Right lobe of liver (tissue), 4 donors: ENCODE measurements around the gene KIF6.

Experiments used
- POLR2A ChIP-seq: fragments of 450-650 bp; IDR thresholded peaks from one replicate; pipeline ENCODE4 v1.6.1; 2017; ENCODE audit warnings: antibody characterized with exemption, mild to moderate bottlenecking
- TF ChIP-seq, protein P1 (sequence below), 4 donors: fragments of 200-600 bp in 3 of 4; fragments of 450-650 bp in 1 of 4; IDR thresholded peaks; one replicate each; pipeline versions ENCODE4 v1.5.1 to v1.8.0; 2016 to 2022; ENCODE audit warnings: antibody characterized with exemption in 4 of 4, mild to moderate bottlenecking in 2 of 4
- donor health status: DM: no; HTN: no; CAD: no.
- donor health status: DM: no; HTN: no; CAD: no.
- donor health status: DM: no; HTN: yes; CAD: no.

DNA sequence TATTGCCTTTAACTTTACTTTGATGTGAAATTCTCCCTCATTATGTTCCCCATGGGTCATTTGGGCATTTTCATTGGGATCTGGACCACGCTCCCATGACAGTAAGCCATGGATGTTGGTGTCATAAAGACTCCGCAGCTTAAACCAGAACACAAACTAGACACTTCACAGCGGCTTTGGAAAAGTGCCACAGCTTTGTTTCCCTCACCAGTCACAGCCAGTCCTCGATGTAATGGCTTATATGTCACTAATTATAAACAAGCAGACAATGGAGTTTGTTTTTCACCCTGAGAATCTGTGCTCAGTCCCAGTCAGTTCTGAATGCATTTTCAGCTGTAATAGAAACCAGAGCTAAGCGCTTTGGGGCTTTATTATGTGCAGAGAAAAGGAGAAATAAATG, 43.8 kb upstream of the KIF6 start:
- no peak for TF ChIP-seq POLR2A
- TF ChIP-seq, protein P1, sequence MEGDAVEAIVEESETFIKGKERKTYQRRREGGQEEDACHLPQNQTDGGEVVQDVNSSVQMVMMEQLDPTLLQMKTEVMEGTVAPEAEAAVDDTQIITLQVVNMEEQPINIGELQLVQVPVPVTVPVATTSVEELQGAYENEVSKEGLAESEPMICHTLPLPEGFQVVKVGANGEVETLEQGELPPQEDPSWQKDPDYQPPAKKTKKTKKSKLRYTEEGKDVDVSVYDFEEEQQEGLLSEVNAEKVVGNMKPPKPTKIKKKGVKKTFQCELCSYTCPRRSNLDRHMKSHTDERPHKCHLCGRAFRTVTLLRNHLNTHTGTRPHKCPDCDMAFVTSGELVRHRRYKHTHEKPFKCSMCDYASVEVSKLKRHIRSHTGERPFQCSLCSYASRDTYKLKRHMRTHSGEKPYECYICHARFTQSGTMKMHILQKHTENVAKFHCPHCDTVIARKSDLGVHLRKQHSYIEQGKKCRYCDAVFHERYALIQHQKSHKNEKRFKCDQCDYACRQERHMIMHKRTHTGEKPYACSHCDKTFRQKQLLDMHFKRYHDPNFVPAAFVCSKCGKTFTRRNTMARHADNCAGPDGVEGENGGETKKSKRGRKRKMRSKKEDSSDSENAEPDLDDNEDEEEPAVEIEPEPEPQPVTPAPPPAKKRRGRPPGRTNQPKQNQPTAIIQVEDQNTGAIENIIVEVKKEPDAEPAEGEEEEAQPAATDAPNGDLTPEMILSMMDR (IDR thresholded peaks at IDR 0.05), result no peak
